ENCODE data around the gene GOSR1.

DNA sequence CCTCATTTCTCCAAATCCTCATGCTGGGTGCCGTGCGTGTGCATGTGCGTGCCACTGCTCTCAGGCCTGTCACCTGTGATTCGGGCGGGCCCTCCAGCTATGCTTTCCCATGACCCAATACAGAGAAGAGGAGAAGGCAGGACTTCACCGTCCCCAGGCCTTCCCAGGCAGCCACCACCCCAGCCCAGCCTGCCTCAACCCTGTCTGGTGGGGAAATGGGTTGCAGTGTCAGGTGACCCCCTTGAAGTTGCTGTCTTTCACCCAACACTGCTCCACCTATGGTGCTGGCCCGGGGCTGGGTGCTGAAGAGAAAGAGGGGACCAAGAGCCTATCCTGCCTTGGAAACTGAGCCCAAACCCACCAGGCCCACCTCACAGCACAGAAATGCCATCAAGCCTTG is 94.7 kb downstream of the GOSR1 start:
- TF ChIP-seq, protein P1, sequence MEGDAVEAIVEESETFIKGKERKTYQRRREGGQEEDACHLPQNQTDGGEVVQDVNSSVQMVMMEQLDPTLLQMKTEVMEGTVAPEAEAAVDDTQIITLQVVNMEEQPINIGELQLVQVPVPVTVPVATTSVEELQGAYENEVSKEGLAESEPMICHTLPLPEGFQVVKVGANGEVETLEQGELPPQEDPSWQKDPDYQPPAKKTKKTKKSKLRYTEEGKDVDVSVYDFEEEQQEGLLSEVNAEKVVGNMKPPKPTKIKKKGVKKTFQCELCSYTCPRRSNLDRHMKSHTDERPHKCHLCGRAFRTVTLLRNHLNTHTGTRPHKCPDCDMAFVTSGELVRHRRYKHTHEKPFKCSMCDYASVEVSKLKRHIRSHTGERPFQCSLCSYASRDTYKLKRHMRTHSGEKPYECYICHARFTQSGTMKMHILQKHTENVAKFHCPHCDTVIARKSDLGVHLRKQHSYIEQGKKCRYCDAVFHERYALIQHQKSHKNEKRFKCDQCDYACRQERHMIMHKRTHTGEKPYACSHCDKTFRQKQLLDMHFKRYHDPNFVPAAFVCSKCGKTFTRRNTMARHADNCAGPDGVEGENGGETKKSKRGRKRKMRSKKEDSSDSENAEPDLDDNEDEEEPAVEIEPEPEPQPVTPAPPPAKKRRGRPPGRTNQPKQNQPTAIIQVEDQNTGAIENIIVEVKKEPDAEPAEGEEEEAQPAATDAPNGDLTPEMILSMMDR (IDR thresholded peaks at IDR 0.05) = no peak
- no peak for TF ChIP-seq POLR2A (IDR thresholded peaks at IDR 0.05)

All from Peyer's patch (tissue), 4 donors.